OCI-LY1 (cell line): ENCODE results near the gene DHCR7.

ENCODE experiments used
- H2AFZ ChIP-seq: fragments of 200-600 bp; sonication (generic), shearing (Covaris generic); 2 replicates; pipeline ENCODE4 v1.6.0; 2014; ENCODE audit warnings: antibody characterized with exemption, mild to moderate bottlenecking, low read length
- H3F3A ChIP-seq: fragments of 200-600 bp; sonication (generic), shearing (Covaris generic); 2 replicates; pipeline ENCODE4 v1.6.0; 2014; ENCODE audit warnings: mild to moderate bottlenecking, antibody characterized with exemption, low read length, moderate library complexity; ENCODE audit not compliant: insufficient read depth
- H3K27ac ChIP-seq: fragments of 200-600 bp; sonication (generic); 2 replicates; pipeline ENCODE4 v1.5.1; 2014; ENCODE audit warnings: low read length, mixed run types, mild to moderate bottlenecking, low read depth; ENCODE audit not compliant: poor library complexity, severe bottlenecking
- H3K27me3 ChIP-seq: fragments of 200-600 bp; sonication (generic); 2 replicates; pipeline ENCODE4 v1.6.0; 2014; ENCODE audit warnings: antibody characterized with exemption, mild to moderate bottlenecking, low read length, moderate library complexity; ENCODE audit not compliant: insufficient read depth
- H3K36me3 ChIP-seq: fragments of 200-600 bp; sonication (generic); 2 replicates; pipeline ENCODE4 v1.6.1; 2014; ENCODE audit warnings: mild to moderate bottlenecking, antibody characterized with exemption, low read length, moderate library complexity, mixed read lengths; ENCODE audit not compliant: insufficient read depth
- H3K4me1 ChIP-seq: fragments of 200-600 bp; sonication (generic); 2 replicates; pipeline ENCODE4 v1.5.1; 2014; ENCODE audit warnings: mild to moderate bottlenecking, low read length, moderate library complexity; ENCODE audit not compliant: insufficient read depth, severe bottlenecking
- H3K4me2 ChIP-seq: fragments of 200-600 bp; sonication (generic), shearing (Covaris generic); 2 replicates; pipeline ENCODE4 v1.6.1; 2014; ENCODE audit warnings: low read length
- H3K4me3 ChIP-seq: fragments of 200-600 bp; sonication (generic); 2 replicates; pipeline ENCODE4 v1.5.1; 2014; ENCODE audit warnings: low read length, low read depth, mild to moderate bottlenecking, mixed read lengths; ENCODE audit not compliant: poor library complexity, severe bottlenecking
- H3K79me2 ChIP-seq: fragments of 200-600 bp; shearing (Covaris generic); 2 replicates; pipeline ENCODE4 v1.6.1; 2016; ENCODE audit warnings: mixed run types, low read length, mixed read lengths; ENCODE audit not compliant: insufficient read depth
- H3K9ac ChIP-seq: fragments of 200-600 bp; sonication (generic), shearing (Covaris generic); 2 replicates; pipeline ENCODE4 v1.6.1; 2014; ENCODE audit warnings: mild to moderate bottlenecking, low read length, mixed read lengths
- H3K9me2 ChIP-seq: fragments of 200-600 bp; sonication (generic), shearing (Covaris generic); 2 replicates; pipeline ENCODE4 v1.6.1; 2014; ENCODE audit warnings: low read depth, mild to moderate bottlenecking, low read length, mixed read lengths
- H3K9me3 ChIP-seq: fragments of 200-600 bp; shearing (Covaris generic); 2 replicates; pipeline ENCODE4 v1.6.1; 2014; ENCODE audit warnings: low read length, mixed read lengths
- H4K20me1 ChIP-seq: fragments of 200-600 bp; sonication (generic), shearing (Covaris generic); 2 replicates; pipeline ENCODE4 v1.6.0; 2016; ENCODE audit warnings: mild to moderate bottlenecking, low read length; ENCODE audit not compliant: insufficient read depth
- EZH2 ChIP-seq: fragments of 200-600 bp; sonication (generic), shearing (Covaris generic); IDR thresholded peaks from 2 replicates; pipeline ENCODE4 v1.8.0; 2017; ENCODE audit warnings: borderline replicate concordance, mixed run types, mild to moderate bottlenecking, antibody characterized with exemption, low read length, moderate library complexity, mixed read lengths
- TF ChIP-seq, protein P1 (sequence below): fragments of 200-600 bp; sonication (generic), shearing (Covaris generic); IDR thresholded peaks from 2 replicates; pipeline ENCODE4 v1.5.1; 2017; ENCODE audit warnings: mild to moderate bottlenecking, antibody characterized with exemption, low read length, moderate library complexity, mixed read lengths

The DHCR7 gene

DNA sequence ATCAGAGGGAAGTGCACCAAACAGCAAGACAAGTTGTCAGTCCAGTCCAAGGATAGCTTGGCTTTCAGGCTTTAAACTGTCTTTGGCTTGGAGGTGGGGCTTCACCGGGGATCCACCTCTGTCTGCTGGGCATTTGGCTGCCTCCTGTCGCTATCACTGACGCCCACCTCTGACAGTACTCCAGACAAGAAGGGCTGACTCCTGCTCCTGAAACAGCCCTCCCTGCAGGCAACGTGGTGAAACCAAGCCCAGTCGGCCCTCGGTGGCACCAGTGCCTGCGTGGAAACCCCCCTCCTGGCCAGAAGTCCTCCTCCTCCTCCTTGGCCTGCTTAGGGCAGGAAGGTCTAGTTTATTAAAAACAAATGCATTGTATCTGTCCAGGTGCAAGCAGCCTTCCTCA, 16.9 kb downstream of the DHCR7 start:
- no peak overlapping the region for H3K27ac ChIP-seq
- TF ChIP-seq, protein P1, sequence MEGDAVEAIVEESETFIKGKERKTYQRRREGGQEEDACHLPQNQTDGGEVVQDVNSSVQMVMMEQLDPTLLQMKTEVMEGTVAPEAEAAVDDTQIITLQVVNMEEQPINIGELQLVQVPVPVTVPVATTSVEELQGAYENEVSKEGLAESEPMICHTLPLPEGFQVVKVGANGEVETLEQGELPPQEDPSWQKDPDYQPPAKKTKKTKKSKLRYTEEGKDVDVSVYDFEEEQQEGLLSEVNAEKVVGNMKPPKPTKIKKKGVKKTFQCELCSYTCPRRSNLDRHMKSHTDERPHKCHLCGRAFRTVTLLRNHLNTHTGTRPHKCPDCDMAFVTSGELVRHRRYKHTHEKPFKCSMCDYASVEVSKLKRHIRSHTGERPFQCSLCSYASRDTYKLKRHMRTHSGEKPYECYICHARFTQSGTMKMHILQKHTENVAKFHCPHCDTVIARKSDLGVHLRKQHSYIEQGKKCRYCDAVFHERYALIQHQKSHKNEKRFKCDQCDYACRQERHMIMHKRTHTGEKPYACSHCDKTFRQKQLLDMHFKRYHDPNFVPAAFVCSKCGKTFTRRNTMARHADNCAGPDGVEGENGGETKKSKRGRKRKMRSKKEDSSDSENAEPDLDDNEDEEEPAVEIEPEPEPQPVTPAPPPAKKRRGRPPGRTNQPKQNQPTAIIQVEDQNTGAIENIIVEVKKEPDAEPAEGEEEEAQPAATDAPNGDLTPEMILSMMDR: no peak
- TF ChIP-seq EZH2: no peak
- no peaks in the 10 kb centered on the region for H3K9me2 ChIP-seq
- no peaks in the 10 kb centered on the region for H4K20me1 ChIP-seq
- H3F3A ChIP-seq: no peaks in the 10 kb centered on the region
- no peak overlapping the region for H3K9ac ChIP-seq
- H3K9me3 ChIP-seq: no peaks in the 10 kb centered on the region
- no peaks in the 10 kb centered on the region for H3K27me3 ChIP-seq
- H3K4me1 ChIP-seq: no peaks in the 10 kb centered on the region
- peaks cover 21% of the 10 kb centered on the region for H3K36me3 ChIP-seq
- no peak overlapping the region for H2AFZ ChIP-seq
- no peaks in the 10 kb centered on the region for H3K79me2 ChIP-seq
- no peak overlapping the region for H3K4me2 ChIP-seq
- H3K4me3 ChIP-seq: no peak overlapping the region

DNA sequence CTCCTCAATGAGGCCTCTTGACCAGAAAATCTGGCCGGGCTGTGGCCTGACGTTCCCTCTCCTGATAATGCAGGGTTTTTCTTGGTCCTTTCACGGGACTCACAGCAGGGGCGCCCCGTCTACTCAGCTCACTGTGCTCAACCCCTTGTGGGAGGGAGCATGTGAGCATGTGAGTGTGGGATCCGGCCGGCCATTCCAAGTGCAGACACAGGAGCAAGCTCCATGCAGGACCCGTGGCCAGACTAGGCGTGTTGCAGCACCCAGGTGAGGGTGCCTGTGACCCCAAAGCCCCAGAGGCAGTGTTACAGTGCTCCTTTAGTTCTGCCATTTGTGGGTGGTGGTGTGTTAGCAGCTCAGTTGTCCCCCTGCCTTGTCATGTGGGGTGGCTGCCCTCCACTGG, 18.0 kb downstream of the DHCR7 start:
- Histone ChIP-seq H3K4me2 (no peak overlapping the region), H3K27ac (no peak overlapping the region), H3K27me3 (no peaks in the 10 kb centered on the region), H3K4me3 (no peak overlapping the region), H3F3A (no peaks in the 10 kb centered on the region), H3K9me2 (no peaks in the 10 kb centered on the region), H4K20me1 (no peaks in the 10 kb centered on the region), H3K79me2 (no peaks in the 10 kb centered on the region), H3K36me3 (peaks cover 10% of the 10 kb centered on the region), H2AFZ (no peak overlapping the region), H3K9me3 (no peaks in the 10 kb centered on the region), H3K4me1 (no peaks in the 10 kb centered on the region), H3K9ac (no peak overlapping the region)
- TF ChIP-seq EZH2: no peak
- TF ChIP-seq, protein P1: no peak

DNA sequence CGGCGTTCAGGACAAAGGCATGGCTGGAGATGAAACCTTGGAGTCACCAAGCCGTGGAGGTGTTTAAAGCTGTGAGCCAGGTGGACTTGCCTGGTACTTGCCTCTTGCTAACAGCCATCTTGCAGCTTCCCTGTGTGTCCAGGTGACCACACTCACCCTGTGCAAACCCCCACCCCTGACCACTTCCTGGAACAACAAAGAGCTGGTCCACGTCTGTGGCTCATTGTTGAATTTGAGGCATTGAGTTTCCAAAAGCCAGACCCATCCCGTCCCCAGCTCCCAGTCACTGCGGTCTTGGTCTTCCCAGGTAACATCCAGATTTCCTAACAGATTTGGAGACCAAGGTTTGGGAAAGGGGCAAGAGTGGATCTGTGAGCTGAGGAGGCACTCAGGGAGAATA, 18.5 kb downstream of the DHCR7 start:
- Histone ChIP-seq H3K9ac (no peak overlapping the region), H2AFZ (no peak overlapping the region), H3K4me1 (no peaks in the 10 kb centered on the region), H3K4me2 (no peak overlapping the region), H3K9me2 (no peaks in the 10 kb centered on the region), H3F3A (no peaks in the 10 kb centered on the region), H4K20me1 (no peaks in the 10 kb centered on the region), H3K27ac (no peak overlapping the region), H3K9me3 (no peaks in the 10 kb centered on the region), H3K27me3 (no peaks in the 10 kb centered on the region), H3K4me3 (no peak overlapping the region), H3K36me3 (peaks cover 6% of the 10 kb centered on the region), H3K79me2 (no peaks in the 10 kb centered on the region)
- no peak for TF ChIP-seq EZH2
- TF ChIP-seq, protein P1: no peak
